PC-3 (cell line): ENCODE measurements around the gene FOXP1.

Experiments
- CTCF ChIP-seq: fragments of 300-600 bp; sonication (generic); conservative IDR thresholded peaks from 2 replicates; pipeline ENCODE4 v1.5.1; 2017; ENCODE audit warnings: antibody characterized with exemption, low read depth, mild to moderate bottlenecking, low read length
- EZH2 ChIP-seq: fragments of 300-600 bp; sonication (generic); IDR thresholded peaks from one replicate; pipeline ENCODE4 v1.6.1; 2017; ENCODE audit warnings: antibody characterized with exemption, mild to moderate bottlenecking, low read length; ENCODE audit not compliant: unreplicated experiment

GRCh38 chr3:71518089-71518488 lies 65.4 kb downstream of the FOXP1 start:
- TF ChIP-seq CTCF (no peak), EZH2 (no peak)
